HL-60 (cell line): ENCODE measurements around the gene ODAPH.

Experiments
- DNase-seq, 2 experiments: peaks; one replicate each; pipeline ENCODE4 v3.0.0-alpha.2; 2010 to 2020; ENCODE audit warnings: low read depth in 1 of 2, low spot score in 1 of 2
- H3K27ac ChIP-seq: fragments of 250-450 bp; sonication (Bioruptor Pico); replicated peaks from 2 replicates; pipeline ENCODE4 v1.5.1; 2020; ENCODE audit warnings: mild to moderate bottlenecking, moderate library complexity
- H3K27me3 ChIP-seq: fragments of 250-450 bp; sonication (Bioruptor Pico); 2 replicates; pipeline ENCODE4 v1.5.1; 2021; ENCODE audit warnings: mild to moderate bottlenecking, moderate library complexity; ENCODE audit not compliant: insufficient read depth, poor library complexity, severe bottlenecking
- H3K4me3 ChIP-seq: replicated peaks from 2 replicates; pipeline ENCODE4 v1.5.1; 2011; ENCODE audit warnings: mild to moderate bottlenecking, control low read depth, low read length; ENCODE audit not compliant: insufficient read depth
- CTCF ChIP-seq: IDR thresholded peaks from one replicate; pipeline ENCODE4 v1.5.1; 2011; ENCODE audit warnings: low read length, control low read depth, inconsistent platforms; ENCODE audit not compliant: insufficient read depth
- GABPA ChIP-seq: IDR thresholded peaks from 2 replicates; pipeline ENCODE4 v1.6.1; 2012; ENCODE audit warnings: low read depth
- POLR2AphosphoS5 ChIP-seq: IDR thresholded peaks from 2 replicates; pipeline ENCODE4 v1.6.1; 2012; ENCODE audit warnings: low read depth
- SPI1 ChIP-seq: IDR thresholded peaks from 2 replicates; pipeline ENCODE4 v1.6.1; 2012; ENCODE audit warnings: low read depth, mild to moderate bottlenecking, borderline replicate concordance
- TF ChIP-seq, protein P1 (sequence below): IDR thresholded peaks from 2 replicates; pipeline ENCODE4 v1.6.1; 2012; ENCODE audit warnings: low read depth; ENCODE audit not compliant: insufficient replicate concordance

Gene ODAPH

GRCh38 chr4:75561789-75562188 is 5.9 kb downstream of the ODAPH start:
- no peaks in the 10 kb centered on the region for H3K27me3 ChIP-seq
- no peak overlapping the region for H3K27ac ChIP-seq
- TF ChIP-seq GABPA (no peak), SPI1 (no peak), POLR2AphosphoS5 (no peak), CTCF (no peak)
- DNase-seq, result no peak
- no peak overlapping the region for H3K4me3 ChIP-seq

- no peak for DNase-seq
- no peak for TF ChIP-seq POLR2AphosphoS5
- TF ChIP-seq SPI1, result no peak
- TF ChIP-seq, protein P1, sequence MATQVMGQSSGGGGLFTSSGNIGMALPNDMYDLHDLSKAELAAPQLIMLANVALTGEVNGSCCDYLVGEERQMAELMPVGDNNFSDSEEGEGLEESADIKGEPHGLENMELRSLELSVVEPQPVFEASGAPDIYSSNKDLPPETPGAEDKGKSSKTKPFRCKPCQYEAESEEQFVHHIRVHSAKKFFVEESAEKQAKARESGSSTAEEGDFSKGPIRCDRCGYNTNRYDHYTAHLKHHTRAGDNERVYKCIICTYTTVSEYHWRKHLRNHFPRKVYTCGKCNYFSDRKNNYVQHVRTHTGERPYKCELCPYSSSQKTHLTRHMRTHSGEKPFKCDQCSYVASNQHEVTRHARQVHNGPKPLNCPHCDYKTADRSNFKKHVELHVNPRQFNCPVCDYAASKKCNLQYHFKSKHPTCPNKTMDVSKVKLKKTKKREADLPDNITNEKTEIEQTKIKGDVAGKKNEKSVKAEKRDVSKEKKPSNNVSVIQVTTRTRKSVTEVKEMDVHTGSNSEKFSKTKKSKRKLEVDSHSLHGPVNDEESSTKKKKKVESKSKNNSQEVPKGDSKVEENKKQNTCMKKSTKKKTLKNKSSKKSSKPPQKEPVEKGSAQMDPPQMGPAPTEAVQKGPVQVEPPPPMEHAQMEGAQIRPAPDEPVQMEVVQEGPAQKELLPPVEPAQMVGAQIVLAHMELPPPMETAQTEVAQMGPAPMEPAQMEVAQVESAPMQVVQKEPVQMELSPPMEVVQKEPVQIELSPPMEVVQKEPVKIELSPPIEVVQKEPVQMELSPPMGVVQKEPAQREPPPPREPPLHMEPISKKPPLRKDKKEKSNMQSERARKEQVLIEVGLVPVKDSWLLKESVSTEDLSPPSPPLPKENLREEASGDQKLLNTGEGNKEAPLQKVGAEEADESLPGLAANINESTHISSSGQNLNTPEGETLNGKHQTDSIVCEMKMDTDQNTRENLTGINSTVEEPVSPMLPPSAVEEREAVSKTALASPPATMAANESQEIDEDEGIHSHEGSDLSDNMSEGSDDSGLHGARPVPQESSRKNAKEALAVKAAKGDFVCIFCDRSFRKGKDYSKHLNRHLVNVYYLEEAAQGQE, result no peak
- TF ChIP-seq CTCF, result no peak
- Histone ChIP-seq H3K4me3 (no peak overlapping the region), H3K27me3 (no peaks in the 10 kb centered on the region), H3K27ac (no peak overlapping the region)
Observed at GRCh38 chr4:75564023-75564422, 8.2 kb downstream of the ODAPH start.

- TF ChIP-seq SPI1 (no peak), CTCF (no peak), GABPA (no peak), POLR2AphosphoS5 (no peak)
- TF ChIP-seq, protein P1, result no peak
- peak in 1 of 2 experiments; percentile 45 for DNase-seq
- Histone ChIP-seq H3K27ac (no peak overlapping the region), H3K27me3 (no peaks in the 10 kb centered on the region), H3K4me3 (no peak overlapping the region)
Observed at GRCh38 chr4:75565481-75565880, 9.6 kb downstream of the ODAPH start.

DNA sequence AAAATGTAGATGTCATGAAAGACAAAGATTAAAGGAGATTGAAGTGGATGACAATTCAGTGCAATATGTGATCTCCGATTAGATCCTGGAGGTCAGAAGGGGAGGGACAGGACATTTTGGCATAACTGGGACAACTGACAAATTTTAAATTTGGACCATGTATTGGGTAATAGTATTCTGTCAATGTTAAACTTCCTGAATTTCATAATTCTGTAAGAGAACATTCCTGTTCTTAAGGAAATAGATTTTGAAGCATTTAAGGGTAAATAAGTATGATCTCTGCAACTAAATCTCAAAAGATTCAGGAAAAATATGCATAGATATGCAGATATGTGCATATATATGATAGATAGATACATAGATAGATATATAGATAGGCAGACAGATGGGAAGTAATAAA is 11.0 kb downstream of the ODAPH start:
- peak overlapping the region; percentile 38; the same call in 1 of the 2 replicates for H3K27ac ChIP-seq
- H3K27me3 ChIP-seq, result no peaks in the 10 kb centered on the region
- DNase-seq, result no peak
- no peak overlapping the region for H3K4me3 ChIP-seq
- no peak for TF ChIP-seq SPI1
- TF ChIP-seq, protein P1, result no peak
- TF ChIP-seq CTCF, result no peak
- TF ChIP-seq POLR2AphosphoS5, result no peak
- no peak for TF ChIP-seq GABPA
